Measurements from ENCODE around the gene CRACDL.

DNA sequence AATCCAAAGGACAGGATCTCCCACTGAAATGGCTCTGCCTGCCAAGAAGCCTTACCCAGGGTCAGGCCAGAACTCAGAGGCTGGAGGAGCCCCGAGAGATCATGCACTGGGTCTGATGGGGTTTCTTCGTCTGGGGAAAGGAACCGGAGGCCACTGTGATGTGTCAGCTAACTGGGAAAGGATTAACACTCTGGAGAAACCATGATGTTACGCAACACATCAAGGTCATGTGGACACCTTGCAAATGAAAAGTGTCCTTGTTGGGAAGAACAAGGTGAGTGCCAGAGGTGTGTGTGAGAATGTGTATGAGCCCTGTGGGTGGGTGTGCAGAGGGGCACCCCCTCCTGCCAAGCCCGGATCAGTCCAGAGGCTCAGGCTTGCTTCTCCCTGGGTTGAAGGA lies 86.9 kb downstream of the CRACDL start:
- TF ChIP-seq, protein P1, sequence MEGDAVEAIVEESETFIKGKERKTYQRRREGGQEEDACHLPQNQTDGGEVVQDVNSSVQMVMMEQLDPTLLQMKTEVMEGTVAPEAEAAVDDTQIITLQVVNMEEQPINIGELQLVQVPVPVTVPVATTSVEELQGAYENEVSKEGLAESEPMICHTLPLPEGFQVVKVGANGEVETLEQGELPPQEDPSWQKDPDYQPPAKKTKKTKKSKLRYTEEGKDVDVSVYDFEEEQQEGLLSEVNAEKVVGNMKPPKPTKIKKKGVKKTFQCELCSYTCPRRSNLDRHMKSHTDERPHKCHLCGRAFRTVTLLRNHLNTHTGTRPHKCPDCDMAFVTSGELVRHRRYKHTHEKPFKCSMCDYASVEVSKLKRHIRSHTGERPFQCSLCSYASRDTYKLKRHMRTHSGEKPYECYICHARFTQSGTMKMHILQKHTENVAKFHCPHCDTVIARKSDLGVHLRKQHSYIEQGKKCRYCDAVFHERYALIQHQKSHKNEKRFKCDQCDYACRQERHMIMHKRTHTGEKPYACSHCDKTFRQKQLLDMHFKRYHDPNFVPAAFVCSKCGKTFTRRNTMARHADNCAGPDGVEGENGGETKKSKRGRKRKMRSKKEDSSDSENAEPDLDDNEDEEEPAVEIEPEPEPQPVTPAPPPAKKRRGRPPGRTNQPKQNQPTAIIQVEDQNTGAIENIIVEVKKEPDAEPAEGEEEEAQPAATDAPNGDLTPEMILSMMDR (IDR thresholded peaks at IDR 0.05), result no peak
- TF ChIP-seq POLR2A (IDR thresholded peaks at IDR 0.05), result no peak
